AG09319 (cell line): Measurements from ENCODE around the gene PPP3CA.

Experiments
- DNase-seq: peaks from one replicate; pipeline ENCODE4 v3.0.0-alpha.2; 2010; ENCODE audit warnings: low read depth; ENCODE audit errors: extremely low read depth
- CTCF ChIP-seq: IDR thresholded peaks from 2 replicates; pipeline ENCODE4 v1.5.1; 2011; ENCODE audit warnings: low read depth, mild to moderate bottlenecking, inconsistent platforms, low read length, moderate library complexity

The PPP3CA gene

GRCh38 chr4:101081695-101082369, 265.5 kb downstream of the PPP3CA start:
- no peak for TF ChIP-seq CTCF
- no peak for DNase-seq

DNA sequence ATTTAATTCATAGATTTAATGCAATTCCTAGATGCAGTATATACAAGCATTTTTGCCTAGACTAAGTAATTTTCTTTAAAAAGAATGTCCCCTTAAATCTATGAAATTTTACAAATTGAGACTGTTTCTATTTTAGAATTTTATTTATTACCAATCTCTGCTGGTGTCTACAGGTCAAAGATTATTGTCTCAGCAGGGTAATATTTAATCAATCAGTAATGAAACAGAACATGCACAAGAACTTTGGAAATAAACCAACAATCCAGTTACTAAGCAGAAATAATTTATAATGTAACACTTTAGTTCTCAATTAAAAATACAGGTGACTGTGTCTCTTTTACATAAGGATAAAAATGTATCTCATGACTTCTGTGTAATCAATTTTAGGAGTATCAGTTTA, 266.2 kb downstream of the PPP3CA start:
- TF ChIP-seq CTCF = no peak
- no peak for DNase-seq

DNA sequence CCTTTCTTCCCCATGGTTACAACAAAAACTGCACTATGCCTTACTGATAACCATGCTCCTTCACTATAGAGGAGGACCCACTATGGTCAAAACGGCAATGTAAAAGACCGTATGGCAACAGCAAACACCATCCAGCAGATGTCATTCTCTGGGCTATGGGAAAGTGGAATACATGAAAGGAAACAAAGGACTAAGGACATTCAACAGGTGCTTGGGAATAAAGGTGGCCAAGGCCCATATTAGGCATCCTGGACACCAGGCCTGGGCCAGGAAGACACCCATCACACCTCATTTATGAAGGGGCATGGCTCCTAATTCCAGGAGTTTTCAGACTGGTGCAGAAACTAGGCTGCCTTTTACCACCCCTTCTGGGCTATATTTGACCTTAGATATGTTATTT, 268.4 kb downstream of the PPP3CA start:
- no peak for TF ChIP-seq CTCF
- no peak for DNase-seq

GRCh38 chr4:101076032-101076431, 271.3 kb downstream of the PPP3CA start:
- DNase-seq = no peak
- TF ChIP-seq CTCF = no peak

- no peak for TF ChIP-seq CTCF
- DNase-seq = no peak
Measured at GRCh38 chr4:101075536-101075935, 271.8 kb downstream of the PPP3CA start.

DNA sequence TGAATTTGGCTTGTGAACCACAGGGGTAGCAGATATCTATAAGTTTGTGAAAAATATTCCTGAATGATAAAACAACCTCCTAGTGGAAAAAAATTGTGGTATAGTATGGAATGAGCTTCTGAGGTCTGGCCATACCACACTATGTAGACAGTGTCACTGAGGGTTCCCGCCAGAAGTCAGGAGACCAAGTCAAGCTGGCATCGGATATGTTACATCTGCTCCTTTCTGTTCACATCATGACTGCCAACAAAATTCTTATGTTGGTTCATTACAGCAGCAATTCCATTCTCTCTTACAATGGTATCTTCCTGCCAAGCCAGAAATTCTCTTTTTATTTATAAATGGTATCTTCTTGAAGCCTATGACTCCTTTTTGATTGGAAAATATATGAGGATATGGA, 273.0 kb downstream of the PPP3CA start:
- DNase-seq = no peak
- no peak for TF ChIP-seq CTCF

GRCh38 chr4:101071241-101071640, 276.1 kb downstream of the PPP3CA start:
- no peak for TF ChIP-seq CTCF
- DNase-seq = no peak
